K562 (cell line): ENCODE measurements around the gene ZNF800. TPM values are rescaled to one million over a fixed set of nuclear protein-coding genes. Genes with fewer than 3 reads are reported as not detected.

Source experiments
- ADNP ChIP-seq: fragments of 200-800 bp; sonication (Bioruptor generic); IDR thresholded peaks from 2 replicates; pipeline ENCODE4 v1.6.1; 2016; ENCODE audit warnings: missing genetic modification characterization, missing compliant biosample characterization
- ATF7 ChIP-seq: fragments of 450-650 bp; IDR thresholded peaks from 2 replicates; pipeline ENCODE4 v1.7.1; 2014; ENCODE audit warnings: mild to moderate bottlenecking, moderate library complexity
- DMBX1 ChIP-seq: fragments of 250-450 bp; sonication (Bioruptor Pico); IDR thresholded peaks from 2 replicates; pipeline ENCODE4 v1.8.0; 2022; ENCODE audit warnings: inconsistent platforms, mild to moderate bottlenecking, moderate library complexity, borderline replicate concordance
- GTF2A2 ChIP-seq: IDR thresholded peaks from 2 replicates; pipeline ENCODE4 v1.6.1; 2016; ENCODE audit warnings: mild to moderate bottlenecking, missing genetic modification characterization, missing compliant biosample characterization
- KDM1A ChIP-seq, 2 experiments: fragments of 450-650 bp; IDR thresholded peaks; 2 replicates each; pipeline ENCODE4 v1.6.1; 2016; ENCODE audit warnings: mild to moderate bottlenecking in 2 of 2
- MITF ChIP-seq: IDR thresholded peaks from 2 replicates; pipeline ENCODE4 v1.6.1; 2014; ENCODE audit warnings: antibody characterized with exemption
- PHB2 ChIP-seq: fragments of 450-650 bp; IDR thresholded peaks from 2 replicates; pipeline ENCODE4 v1.6.1; 2017; ENCODE audit warnings: low read depth
- SAFB2 ChIP-seq: fragments of 200-400 bp; formaldehyde crosslinking; IDR thresholded peaks from 2 replicates; pipeline ENCODE4 v1.6.1; 2018; ENCODE audit warnings: borderline replicate concordance, low read length, low read depth, moderate library complexity; ENCODE audit not compliant: severe bottlenecking
- ZNF253 ChIP-seq: fragments of 250-450 bp; sonication (Bioruptor Pico); conservative IDR thresholded peaks from 2 replicates; pipeline ENCODE4 v1.6.1; 2021; ENCODE audit warnings: mild to moderate bottlenecking
- ZNF282 ChIP-seq: sonication (generic); formaldehyde crosslinking; IDR thresholded peaks from 2 replicates; pipeline ENCODE4 v1.8.1; 2023; ENCODE audit warnings: missing genetic modification reagents
- ZNF408 ChIP-seq: fragments of 250-450 bp; sonication (Bioruptor Pico); IDR thresholded peaks from 2 replicates; pipeline ENCODE4 v1.4.0; 2020; ENCODE audit warnings: low read depth, mild to moderate bottlenecking, moderate library complexity
- polyA plus RNA-seq, 8 experiments: library from polyadenylated mRNA; depleted of rRNA in 4 of 8; stranded (reverse) in 5 of 8; unstranded in 3 of 8; fragments of >200 nt; fragmentation: Nextera tagmentation in 2 of 8; fragmentation: Illumina TruSeq in 1 of 8; extraction: Ambion mirVana in 2 of 8; extraction: Trizol in 1 of 8; gene quantifications; 2 replicates each; pipeline versions ENCODE4 v1.2.1 to v1.2.3, GENCODE V29; 2011 to 2014; ENCODE audit warnings: inconsistent platforms in 1 of 8, missing spikeins in 1 of 8
- total RNA-seq, 7 experiments: library from RNA; depleted of rRNA in 6 of 7; stranded (reverse); fragments of >200 nt in 6 of 7; fragmentation: Illumina TruSeq in 2 of 7; extraction: Trizol in 2 of 7; gene quantifications; 2 replicates each; pipeline versions ENCODE4 v1.2.1 to v1.2.3, GENCODE V29; 2011 to 2021; ENCODE audit warnings: low replicate concordance in 1 of 7
- TF ChIP-seq, protein P1 (sequence below), 3 experiments: fragments of 200-800 bp in 1 of 3; sonication (Bioruptor generic) in 1 of 3; sonication (generic) in 1 of 3; formaldehyde crosslinking in 1 of 3; IDR thresholded peaks; 2 replicates each; pipeline versions ENCODE4 v1.6.1 to v1.8.0; 2016 to 2022; ENCODE audit warnings: mild to moderate bottlenecking in 2 of 3, missing compliant biosample characterization in 2 of 3, missing genetic modification characterization in 2 of 3, missing genetic modification reagents in 1 of 3
- TF ChIP-seq, protein P2 (sequence below), 2 experiments: fragments of 450-650 bp; formaldehyde crosslinking in 1 of 2; IDR thresholded peaks; 2 replicates each; pipeline versions ENCODE4 v1.4.0 to v1.6.1; 2014 to 2020; ENCODE audit warnings: mild to moderate bottlenecking in 2 of 2, borderline replicate concordance in 1 of 2, low read depth in 1 of 2
- TF ChIP-seq, protein P3 (sequence below), 3 experiments: IDR thresholded peaks in 2 of 3; conservative IDR thresholded peaks in 1 of 3; 2 replicates each; pipeline ENCODE4 v1.5.1; 2011 to 2012; ENCODE audit warnings: low read length in 3 of 3, mild to moderate bottlenecking in 3 of 3, control low read depth in 2 of 3, improper control_type of control experiment in 1 of 3, inconsistent platforms in 1 of 3, low read depth in 1 of 3, mixed read lengths in 1 of 3, moderate library complexity in 1 of 3; ENCODE audit not compliant: insufficient read depth in 2 of 3

Gene ZNF800
- total and polyA plus RNA-seq, 9 of the 15 experiments (the other 6 are each of a cell fraction or from before 2014, with no cell fraction given), result 7.5 to 58.3 (median 33.4) TPM

DNA sequence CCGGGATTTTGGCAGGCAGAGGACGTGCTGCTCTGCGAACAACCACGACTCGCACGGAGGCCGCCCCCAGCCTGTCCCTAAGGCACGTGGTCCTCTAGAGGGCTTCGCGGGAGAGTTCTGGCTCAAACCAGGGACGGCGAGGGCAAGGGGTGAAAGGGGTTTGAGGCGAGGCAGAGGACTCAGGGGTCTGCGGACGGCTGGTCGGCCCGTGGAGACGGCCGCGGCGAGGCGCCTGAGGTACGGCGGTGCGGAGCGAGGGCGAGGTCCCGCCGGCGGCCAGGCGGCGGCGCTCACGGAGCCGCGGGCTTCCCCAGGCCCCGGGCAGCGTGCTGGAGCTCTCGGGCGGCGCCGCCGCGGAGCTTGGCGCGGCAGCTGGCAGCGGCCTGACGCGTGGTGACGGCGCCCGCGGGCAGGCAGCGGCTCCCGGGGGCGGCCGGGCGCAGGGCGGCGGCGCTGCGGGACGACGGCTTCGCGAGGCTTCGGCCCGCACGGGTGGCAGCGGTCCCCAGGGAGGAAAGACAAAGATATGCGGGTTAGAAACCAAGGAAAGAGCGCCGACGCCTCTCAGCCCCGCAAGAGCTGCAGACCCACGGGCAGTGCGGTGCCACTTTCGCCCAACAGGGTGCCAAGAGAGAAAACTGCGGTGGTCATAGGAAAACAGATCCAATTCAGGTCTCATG, 44.8 kb downstream of the ZNF800 start (continued):
- TF ChIP-seq, protein P1, sequence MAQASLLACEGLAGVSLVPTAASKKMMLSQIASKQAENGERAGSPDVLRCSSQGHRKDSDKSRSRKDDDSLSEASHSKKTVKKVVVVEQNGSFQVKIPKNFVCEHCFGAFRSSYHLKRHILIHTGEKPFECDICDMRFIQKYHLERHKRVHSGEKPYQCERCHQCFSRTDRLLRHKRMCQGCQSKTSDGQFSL (CRISPR knock-in tag; IDR thresholded peaks at IDR 0.05), result no peak
- TF ChIP-seq, protein P1 (tag; IDR thresholded peaks at IDR 0.05), result no peak
- TF ChIP-seq ZNF408 (CRISPR knock-in tag) (no peak), ADNP (tag) (no peak), GTF2A2 (tag) (no peak), ZNF282 (CRISPR knock-in tag) (no peak), SAFB2 (no peak), DMBX1 (peak; percentile 52), ZNF253 (CRISPR knock-in tag) (no peak), KDM1A (IDR thresholded peaks at IDR 0.05) (no peak), PHB2 (no peak), ATF7 (peak; percentile 25; the same call in 1 of the 2 replicates), MITF (0 out of 2 replicates have a peak, but pooled peaks have one; percentile 5)
- TF ChIP-seq, protein P2, sequence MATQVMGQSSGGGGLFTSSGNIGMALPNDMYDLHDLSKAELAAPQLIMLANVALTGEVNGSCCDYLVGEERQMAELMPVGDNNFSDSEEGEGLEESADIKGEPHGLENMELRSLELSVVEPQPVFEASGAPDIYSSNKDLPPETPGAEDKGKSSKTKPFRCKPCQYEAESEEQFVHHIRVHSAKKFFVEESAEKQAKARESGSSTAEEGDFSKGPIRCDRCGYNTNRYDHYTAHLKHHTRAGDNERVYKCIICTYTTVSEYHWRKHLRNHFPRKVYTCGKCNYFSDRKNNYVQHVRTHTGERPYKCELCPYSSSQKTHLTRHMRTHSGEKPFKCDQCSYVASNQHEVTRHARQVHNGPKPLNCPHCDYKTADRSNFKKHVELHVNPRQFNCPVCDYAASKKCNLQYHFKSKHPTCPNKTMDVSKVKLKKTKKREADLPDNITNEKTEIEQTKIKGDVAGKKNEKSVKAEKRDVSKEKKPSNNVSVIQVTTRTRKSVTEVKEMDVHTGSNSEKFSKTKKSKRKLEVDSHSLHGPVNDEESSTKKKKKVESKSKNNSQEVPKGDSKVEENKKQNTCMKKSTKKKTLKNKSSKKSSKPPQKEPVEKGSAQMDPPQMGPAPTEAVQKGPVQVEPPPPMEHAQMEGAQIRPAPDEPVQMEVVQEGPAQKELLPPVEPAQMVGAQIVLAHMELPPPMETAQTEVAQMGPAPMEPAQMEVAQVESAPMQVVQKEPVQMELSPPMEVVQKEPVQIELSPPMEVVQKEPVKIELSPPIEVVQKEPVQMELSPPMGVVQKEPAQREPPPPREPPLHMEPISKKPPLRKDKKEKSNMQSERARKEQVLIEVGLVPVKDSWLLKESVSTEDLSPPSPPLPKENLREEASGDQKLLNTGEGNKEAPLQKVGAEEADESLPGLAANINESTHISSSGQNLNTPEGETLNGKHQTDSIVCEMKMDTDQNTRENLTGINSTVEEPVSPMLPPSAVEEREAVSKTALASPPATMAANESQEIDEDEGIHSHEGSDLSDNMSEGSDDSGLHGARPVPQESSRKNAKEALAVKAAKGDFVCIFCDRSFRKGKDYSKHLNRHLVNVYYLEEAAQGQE (IDR thresholded peaks at IDR 0.05; ENCODE audit: borderline replicate concordance), result peak; percentile 80
- TF ChIP-seq, protein P2 (CRISPR knock-in tag; IDR thresholded peaks at IDR 0.05; ENCODE audit: low read depth), result 0 out of 2 replicates have a peak, but pooled peaks have one; percentile 18
- TF ChIP-seq, protein P3, sequence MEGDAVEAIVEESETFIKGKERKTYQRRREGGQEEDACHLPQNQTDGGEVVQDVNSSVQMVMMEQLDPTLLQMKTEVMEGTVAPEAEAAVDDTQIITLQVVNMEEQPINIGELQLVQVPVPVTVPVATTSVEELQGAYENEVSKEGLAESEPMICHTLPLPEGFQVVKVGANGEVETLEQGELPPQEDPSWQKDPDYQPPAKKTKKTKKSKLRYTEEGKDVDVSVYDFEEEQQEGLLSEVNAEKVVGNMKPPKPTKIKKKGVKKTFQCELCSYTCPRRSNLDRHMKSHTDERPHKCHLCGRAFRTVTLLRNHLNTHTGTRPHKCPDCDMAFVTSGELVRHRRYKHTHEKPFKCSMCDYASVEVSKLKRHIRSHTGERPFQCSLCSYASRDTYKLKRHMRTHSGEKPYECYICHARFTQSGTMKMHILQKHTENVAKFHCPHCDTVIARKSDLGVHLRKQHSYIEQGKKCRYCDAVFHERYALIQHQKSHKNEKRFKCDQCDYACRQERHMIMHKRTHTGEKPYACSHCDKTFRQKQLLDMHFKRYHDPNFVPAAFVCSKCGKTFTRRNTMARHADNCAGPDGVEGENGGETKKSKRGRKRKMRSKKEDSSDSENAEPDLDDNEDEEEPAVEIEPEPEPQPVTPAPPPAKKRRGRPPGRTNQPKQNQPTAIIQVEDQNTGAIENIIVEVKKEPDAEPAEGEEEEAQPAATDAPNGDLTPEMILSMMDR (IDR thresholded peaks at IDR 0.05 in 2 of 3, conservative IDR thresholded peaks at IDR 0.05 in 1 of 3; ENCODE audit: insufficient read depth in 2 of 3, low read depth in 1 of 3, low read length in 3 of 3), result peak; percentile 61 to 98 (median 94)
